Right lobe of liver (tissue), 6 donors: Measurements from ENCODE around the gene S100PBP. TPM values are rescaled to one million over a fixed set of nuclear protein-coding genes. Genes with fewer than 3 reads are reported as not detected.

Source experiments
- ATAC-seq, 4 donors: fragments of 200-7000 bp; cut with Tn5 transposase; one replicate each; pipeline ENCODE4 v1.9.1; 2020; ENCODE audit warnings: mild to moderate bottlenecking in 4 of 4, moderate library complexity in 4 of 4
- DNase-seq, 3 donors: peaks; one replicate each; pipeline ENCODE4 v3.0.0-alpha.2; 2020
- H3K27ac ChIP-seq, 3 donors: fragments of 200-600 bp; one replicate each; pipeline ENCODE4 v1.8.0; 2022
- H3K27me3 ChIP-seq, 2 donors: fragments of 200-600 bp; one replicate each; pipeline ENCODE4 v1.8.0; 2022
- H3K36me3 ChIP-seq, 4 donors: fragments of 200-600 bp; sonication (generic) in 1 of 4; one replicate each; pipeline versions ENCODE4 v1.5.1 to v1.8.0; 2017 to 2022; ENCODE audit warnings: control low read depth in 1 of 4
- H3K4me1 ChIP-seq, 4 donors: fragments of 200-600 bp; sonication (generic) in 1 of 4; one replicate each; pipeline versions ENCODE4 v1.5.1 to v1.8.0; 2017 to 2022; ENCODE audit warnings: control low read depth in 1 of 4
- H3K4me3 ChIP-seq, 3 donors: fragments of 200-600 bp; one replicate each; pipeline ENCODE4 v1.8.0; 2022
- H3K9me3 ChIP-seq, 4 donors: fragments of 200-600 bp; sonication (generic) in 1 of 4; one replicate each; pipeline versions ENCODE4 v1.5.1 to v1.8.0; 2017 to 2022; ENCODE audit warnings: control low read depth in 1 of 4
- POLR2A ChIP-seq: fragments of 450-650 bp; IDR thresholded peaks from one replicate; pipeline ENCODE4 v1.6.1; 2017; ENCODE audit warnings: antibody characterized with exemption, mild to moderate bottlenecking
- WGBS: methylation state at CpG from one replicate; pipeline ENCODE4 v1.1.6; 2018; ENCODE audit warnings: low coverage, low lambda C conversion rate; ENCODE audit not compliant: insufficient coverage; ENCODE audit errors: missing lambda C conversion rate; 5-methylcytosine and 5-hydroxymethylcytosine counted together
- intact Hi-C, 2 donors: fragments of 100-400 bp; cut with DNase I; formaldehyde crosslinking; loops; one replicate each; pipeline versions ENCODE4 v1.11.2 to v1.14.1; 2022
- total RNA-seq, 6 experiments: library from RNA; depleted of rRNA in 2 of 6; stranded (reverse); fragments of >200 nt in 2 of 6; fragmentation: NEBNext Ultra II Directional in 3 of 6; extraction: Animal tissue kit (Norgen Biotek cat#: 25700) in 3 of 6; gene quantifications; one replicate each; pipeline versions ENCODE4 v1.1.0 to v1.2.4, GENCODE V29; 2016 to 2023
- TF ChIP-seq, protein P1 (sequence below), 4 donors: fragments of 200-600 bp in 3 of 4; fragments of 450-650 bp in 1 of 4; IDR thresholded peaks; one replicate each; pipeline versions ENCODE4 v1.5.1 to v1.8.0; 2016 to 2022; ENCODE audit warnings: antibody characterized with exemption in 4 of 4, mild to moderate bottlenecking in 2 of 4
- donor health status: DM: no; HTN: yes; CAD: no.
- donor health status: DM: no; HTN: no; CAD: no.
- donor health status: DM: no; HTN: no; CAD: no.
- donor health status: DM: no; HTN: yes; CAD: no.
- donor health status: DM: no; HTN: yes; CAD: no.

The S100PBP gene
- total RNA-seq, 6 experiments from 2014 or later = 7.6 to 14.6 (median 10.5) TPM

DNA sequence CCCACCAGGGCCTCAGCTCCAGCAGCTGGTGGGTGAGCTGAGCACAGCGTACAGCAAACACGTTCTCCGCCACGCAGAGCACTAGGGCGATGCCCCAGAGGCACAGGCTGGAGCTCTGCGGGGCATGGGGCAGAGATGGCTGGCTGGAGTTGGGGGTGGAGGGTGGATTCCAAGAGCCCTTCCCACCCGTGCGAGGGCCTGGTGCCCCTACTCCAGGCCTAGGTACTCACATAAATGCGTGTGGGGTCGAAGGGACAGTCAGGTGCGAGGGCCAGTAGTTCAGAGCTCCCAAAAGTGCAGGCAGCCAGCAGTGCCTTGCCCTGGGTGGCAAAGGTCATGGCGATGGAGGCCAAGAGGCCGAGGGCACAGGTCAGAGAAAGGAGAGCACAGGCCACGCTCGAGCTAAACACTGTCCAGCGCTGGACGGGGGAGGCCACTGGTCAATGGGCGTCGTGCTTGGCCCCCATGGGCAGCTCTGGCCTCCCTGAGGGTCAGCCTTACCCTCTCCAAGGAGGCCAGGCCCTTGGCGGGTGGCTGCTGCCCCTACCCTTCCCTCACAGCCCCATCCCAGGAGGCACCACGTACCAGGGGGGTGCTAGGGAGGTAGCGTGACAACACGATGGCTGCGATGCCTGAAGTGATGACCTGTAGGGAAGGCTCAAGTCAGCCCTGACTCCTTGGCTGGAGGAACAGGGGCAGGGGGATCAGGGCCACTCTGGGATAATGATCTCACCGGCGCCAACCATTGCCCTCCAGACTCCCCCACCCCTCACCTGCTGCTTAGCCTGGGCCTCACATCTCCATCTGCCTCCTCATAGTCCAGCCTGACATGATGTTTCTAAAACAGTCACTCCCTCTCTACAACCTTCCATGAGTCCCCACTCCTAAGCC is 78.1 kb downstream of the S100PBP start:
- peak; percentile 64 to 88 (median 66) for ATAC-seq
- no peak for TF ChIP-seq POLR2A
- TF ChIP-seq, protein P1, sequence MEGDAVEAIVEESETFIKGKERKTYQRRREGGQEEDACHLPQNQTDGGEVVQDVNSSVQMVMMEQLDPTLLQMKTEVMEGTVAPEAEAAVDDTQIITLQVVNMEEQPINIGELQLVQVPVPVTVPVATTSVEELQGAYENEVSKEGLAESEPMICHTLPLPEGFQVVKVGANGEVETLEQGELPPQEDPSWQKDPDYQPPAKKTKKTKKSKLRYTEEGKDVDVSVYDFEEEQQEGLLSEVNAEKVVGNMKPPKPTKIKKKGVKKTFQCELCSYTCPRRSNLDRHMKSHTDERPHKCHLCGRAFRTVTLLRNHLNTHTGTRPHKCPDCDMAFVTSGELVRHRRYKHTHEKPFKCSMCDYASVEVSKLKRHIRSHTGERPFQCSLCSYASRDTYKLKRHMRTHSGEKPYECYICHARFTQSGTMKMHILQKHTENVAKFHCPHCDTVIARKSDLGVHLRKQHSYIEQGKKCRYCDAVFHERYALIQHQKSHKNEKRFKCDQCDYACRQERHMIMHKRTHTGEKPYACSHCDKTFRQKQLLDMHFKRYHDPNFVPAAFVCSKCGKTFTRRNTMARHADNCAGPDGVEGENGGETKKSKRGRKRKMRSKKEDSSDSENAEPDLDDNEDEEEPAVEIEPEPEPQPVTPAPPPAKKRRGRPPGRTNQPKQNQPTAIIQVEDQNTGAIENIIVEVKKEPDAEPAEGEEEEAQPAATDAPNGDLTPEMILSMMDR (IDR thresholded peaks at IDR 0.05) = no peak
- WGBS = 93% methylated on average over 3 of the region's 26 CpGs
- Histone ChIP-seq H3K4me1 (peaks cover 0 to 11% (median 0%) of the 10 kb centered on the region in 4 donors), H3K27ac (no peak overlapping the region), H3K27me3 (no peaks in the 10 kb centered on the region), H3K9me3 (no peaks in the 10 kb centered on the region), H3K36me3 (no peaks in the 10 kb centered on the region), H3K4me3 (no peak overlapping the region)
- peak in 2 of 3 donors; percentile 73 to 82 for DNase-seq
- intact Hi-C loops = no loop called here

DNA sequence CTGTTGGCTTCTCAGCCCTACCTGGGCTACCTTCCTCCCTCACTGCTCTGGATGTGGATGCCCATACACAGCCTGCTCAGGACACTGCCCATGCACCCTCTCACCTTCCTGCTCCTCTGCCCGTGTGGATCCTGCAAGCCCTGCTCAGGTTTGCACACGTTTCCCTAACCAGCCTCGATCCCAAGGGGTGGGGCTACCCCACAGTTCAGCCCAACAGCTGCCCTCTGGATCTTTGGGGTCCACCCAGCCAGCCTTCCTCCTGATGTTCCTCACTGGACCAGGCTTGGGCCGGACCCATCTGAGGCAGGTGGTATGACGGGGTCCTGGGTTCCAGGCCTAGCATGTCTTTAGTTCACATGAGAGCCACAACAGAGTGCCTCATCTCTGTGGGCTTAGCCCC is 79.0 kb downstream of the S100PBP start:
- no peak for DNase-seq

GRCh38 chr1:32897082-32898049 is 79.9 kb downstream of the S100PBP start:
- no peaks in the 10 kb centered on the region for H3K9me3 ChIP-seq
- no peak overlapping the region for H3K27ac ChIP-seq
- no peaks in the 10 kb centered on the region for H3K36me3 ChIP-seq
- TF ChIP-seq POLR2A = no peak
- TF ChIP-seq, protein P1 (IDR thresholded peaks at IDR 0.05) = no peak
- WGBS = 76% methylated on average over 6 of the region's 11 CpGs
- no peak for ATAC-seq
- DNase-seq = no peak
- no peak overlapping the region for H3K4me3 ChIP-seq
- no peaks in the 10 kb centered on the region for H3K27me3 ChIP-seq
- peaks cover 0 to 14% (median 0%) of the 10 kb centered on the region in 4 donors for H3K4me1 ChIP-seq
- intact Hi-C loops = no loop called here

More for the DNA sequence above, 79.0 kb downstream of the S100PBP start:
- TF ChIP-seq, protein P1 (IDR thresholded peaks at IDR 0.05) = no peak
- no peak for TF ChIP-seq POLR2A
- Histone ChIP-seq H3K36me3 (no peaks in the 10 kb centered on the region), H3K4me3 (no peak overlapping the region), H3K4me1 (peaks cover 0 to 14% (median 0%) of the 10 kb centered on the region in 4 donors), H3K27me3 (no peaks in the 10 kb centered on the region), H3K9me3 (no peaks in the 10 kb centered on the region), H3K27ac (no peak overlapping the region)
- intact Hi-C loops = no loop called here
- ATAC-seq = no peak
- WGBS = no CpG with 5 or more reads among the region's 5 CpGs

DNA sequence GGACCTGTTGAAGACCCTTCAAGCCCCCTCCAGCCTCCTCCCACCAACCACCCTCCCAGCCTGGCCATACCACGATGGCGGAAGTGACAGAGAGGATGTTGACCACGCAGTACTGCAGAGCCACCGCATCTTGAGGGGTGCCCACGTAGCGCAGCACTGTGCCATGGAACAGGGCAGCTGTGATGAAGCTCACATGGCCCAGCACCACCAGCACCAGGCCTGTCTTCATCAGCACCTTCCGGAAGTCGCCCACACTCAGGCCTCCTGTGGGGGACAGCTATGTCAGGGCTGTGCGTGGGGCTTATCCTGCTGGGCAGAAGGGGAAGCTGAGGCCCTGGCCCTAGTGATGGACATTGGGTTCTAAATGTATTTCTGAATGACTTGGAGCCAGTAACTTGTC is 80.6 kb downstream of the S100PBP start:
- WGBS = 90% methylated on average over 2 of the region's 9 CpGs
- H3K27ac ChIP-seq = no peak overlapping the region
- peaks cover 0 to 11% (median 0%) of the 10 kb centered on the region in 4 donors for H3K4me1 ChIP-seq
- TF ChIP-seq POLR2A = no peak
- TF ChIP-seq, protein P1 (IDR thresholded peaks at IDR 0.05) = no peak
- DNase-seq (no peak), ATAC-seq (no peak)
- H3K27me3 ChIP-seq = no peaks in the 10 kb centered on the region
- no peaks in the 10 kb centered on the region for H3K36me3 ChIP-seq
- intact Hi-C loops = no loop called here
- H3K4me3 ChIP-seq = no peak overlapping the region
- no peaks in the 10 kb centered on the region for H3K9me3 ChIP-seq
